ENCODE measurements around the gene KRT73. TPM values are rescaled to one million over a fixed set of nuclear protein-coding genes. Genes with fewer than 3 reads are reported as not detected.

KRT73 gene
- total and polyA plus RNA-seq, 2 of the 8 experiments (the other 6 are each of a cell fraction or from before 2014, with no cell fraction given): not detected

GRCh38 chr12:52631676-52632459 is 13.5 kb upstream of the KRT73 start (continued):
- TF ChIP-seq KDM4A (IDR thresholded peaks at IDR 0.05; ENCODE audit: low read depth, low read length, severe bottlenecking): no peak

All from H1 (cell line).